ENCODE data around the gene HEYL. TPM values are rescaled to one million over a fixed set of nuclear protein-coding genes. Genes with fewer than 3 reads are reported as not detected.
A peak's percentile ranks its signal among the peaks of the same experiment; 100 is the strongest.

The HEYL gene
- total and polyA plus RNA-seq, 2 of the 8 experiments (the other 6 are each of a cell fraction or from before 2014, with no cell fraction given): 1.8 to 3.1 TPM

DNA sequence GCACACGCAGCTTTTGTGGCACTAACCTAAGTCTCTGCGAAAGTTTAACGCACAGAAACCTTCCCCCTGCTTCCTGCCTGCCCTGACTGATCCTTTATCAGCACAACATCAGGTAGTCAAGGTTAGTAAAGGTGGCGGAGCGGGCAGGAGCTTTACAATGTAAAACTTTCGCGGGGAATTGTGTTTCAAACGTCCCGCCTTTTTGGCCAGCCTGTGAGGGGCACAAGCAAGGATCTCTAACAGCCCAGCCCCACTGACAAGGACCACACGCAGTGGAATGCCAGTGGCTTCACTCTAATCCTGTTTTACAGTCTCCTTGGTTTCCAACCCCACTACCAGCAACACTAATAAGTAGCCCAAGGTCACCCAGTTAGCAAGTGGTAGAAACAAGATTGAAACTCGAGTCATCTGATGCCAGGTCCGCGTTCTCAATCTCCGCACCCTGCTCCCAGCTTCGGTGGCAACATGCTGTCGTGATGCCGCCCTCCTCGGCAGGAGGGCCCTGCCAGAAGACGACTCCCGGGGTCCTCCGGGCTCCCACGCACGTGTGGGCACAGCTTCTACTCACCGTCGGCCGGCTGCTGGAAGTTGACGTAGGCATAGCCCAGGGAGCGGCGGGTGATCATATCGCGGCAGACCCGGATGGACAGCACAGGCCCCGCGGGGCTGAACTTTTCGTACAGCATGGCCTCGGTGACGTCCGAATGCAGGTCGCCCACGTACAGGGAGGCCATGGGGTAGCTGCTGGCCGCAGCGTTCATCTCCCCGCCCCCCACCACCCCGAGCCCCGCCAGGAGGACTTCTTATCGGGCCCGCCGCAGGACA lies 64.0 kb downstream of the HEYL start:
- Histone ChIP-seq H3K4me1 (replicated peaks in 1 of 4; ENCODE audit: control insufficient read depth in 3 of 4, insufficient read depth in 4 of 4, low read length in 3 of 4) (peaks cover 0 to 19% (median 7%) of the 10 kb centered on the region in 4 experiments; a peak in 5 of 7 replicates), H2AK5ac (ENCODE audit: low read depth, low read length) (no peak overlapping the region), H3K4me2 (ENCODE audit: insufficient read depth in 1 of 2, low read depth in 2 of 2, low read length in 2 of 2) (peak overlapping the region; percentile 86 to 97), H3K9me3 (ENCODE audit: insufficient read depth in 2 of 2, low read depth in 1 of 2, low read length in 1 of 2) (no peaks in the 10 kb centered on the region), H2BK15ac (ENCODE audit: low read length) (no peak overlapping the region), H2BK20ac (ENCODE audit: low read length) (no peak overlapping the region), H2BK120ac (replicated peaks; ENCODE audit: low read depth, low read length) (no peak overlapping the region), H4K5ac (ENCODE audit: insufficient read length, low read depth, low read length) (no peak overlapping the region), H3K4me3 (ENCODE audit: extremely low read depth in 1 of 4, insufficient read depth in 2 of 4, low read depth in 3 of 4, low read length in 4 of 4) (peak overlapping the region; percentile 68 to 99 (median 73)), H3K79me1 (ENCODE audit: low read depth, low read length) (peaks cover 12% of the 10 kb centered on the region), H2AFZ (ENCODE audit: low read length) (no peak overlapping the region), H3K56ac (replicated peaks; ENCODE audit: insufficient read length, low read depth, low read length) (no peak overlapping the region), H4K91ac (replicated peaks; ENCODE audit: insufficient read length, low read length) (no peak overlapping the region), H3K14ac (ENCODE audit: insufficient read length) (no peak overlapping the region), H3K27me3 (replicated peaks in 1 of 4; ENCODE audit: control insufficient read depth in 3 of 4, extremely low read depth in 1 of 4, insufficient read depth in 3 of 4, low read length in 3 of 4) (no peaks in the 10 kb centered on the region), H3K27ac (ENCODE audit: low read depth, low read length) (no peak overlapping the region), H3K23ac (ENCODE audit: insufficient read length) (no peak overlapping the region), H2BK12ac (ENCODE audit: low read depth, low read length) (no peak overlapping the region), H3K9ac (replicated peaks in 1 of 4; ENCODE audit: extremely low read depth in 1 of 4, low read depth in 3 of 4, low read length in 3 of 4) (peak overlapping the region; percentile 48 to 97 (median 77)), H3K23me2 (ENCODE audit: low read depth, low read length) (peaks cover 15% of the 10 kb centered on the region), H3K18ac (ENCODE audit: extremely low read depth, low read length) (no peak overlapping the region), H3K36me3 (ENCODE audit: control insufficient read depth in 2 of 4, insufficient read depth in 4 of 4, low read length in 3 of 4) (peaks cover 23 to 49% (median 30%) of the 10 kb centered on the region in 4 experiments), H3K4ac (replicated peaks; ENCODE audit: insufficient read length, low read depth, low read length) (no peak overlapping the region), H2BK5ac (ENCODE audit: low read depth, low read length) (0 out of 2 replicates have a peak overlapping the region, but pooled peaks have one; percentile 18), H4K20me1 (replicated peaks in 1 of 2; ENCODE audit: control insufficient read depth in 1 of 2, insufficient read depth in 2 of 2, low read length in 2 of 2) (peaks cover 24 to 35% of the 10 kb centered on the region in 2 experiments), H4K8ac (ENCODE audit: extremely low read depth, insufficient read depth, low read length) (0 out of 2 replicates have a peak overlapping the region, but pooled peaks have one; percentile 63), H3K79me2 (ENCODE audit: control insufficient read depth in 1 of 2, insufficient read depth in 2 of 2, low read length in 2 of 2) (peaks cover 33 to 51% of the 10 kb centered on the region in 2 experiments)
- FAIRE-seq: no peak
- DNase-seq (ENCODE audit: low read depth in 1 of 2, low spot score in 2 of 2): no peak
- ChIA-PET CTCF (ENCODE audit: partially characterized antibody) (interaction anchor here (0.5 to 3.6 kb wide), 11 partner anchors 12 to 102 kb away, joined by 3 to 14 read pairs (median 4); partner anchors contain the start of gene HEYL), POLR2A (ENCODE audit: partially characterized antibody) (interaction anchor here (0.6 to 5.7 kb wide), 19 partner anchors 8 to 207 kb away, joined by 3 to 92 read pairs (median 3); partner anchors contain the start of gene PPIE)
- WGBS, 2 experiments (ENCODE audit: extremely low coverage in 1 of 2, insufficient coverage in 1 of 2, insufficient read length in 1 of 2, insufficient replicate concordance in 2 of 2, low coverage in 1 of 2, low lambda C conversion rate in 2 of 2, missing lambda C conversion rate in 1 of 2): 11% methylated on average over 32 of the region's 48 CpGs; no CpG with 5 or more reads in 1 of the 2 experiments
- TF ChIP-seq RXRA (IDR thresholded peaks at IDR 0.05; ENCODE audit: insufficient read depth, low read depth, low read length): no peak
- no peak for TF ChIP-seq SP2 (IDR thresholded peaks at IDR 0.05; ENCODE audit: low read length)
- no peak for TF ChIP-seq SIRT6 (IDR thresholded peaks at IDR 0.05; ENCODE audit: low read length)
- TF ChIP-seq CTBP2 (IDR thresholded peaks at IDR 0.05; ENCODE audit: borderline replicate concordance, insufficient read depth, insufficient read length, low read length): no peak
- TF ChIP-seq, protein P1, sequence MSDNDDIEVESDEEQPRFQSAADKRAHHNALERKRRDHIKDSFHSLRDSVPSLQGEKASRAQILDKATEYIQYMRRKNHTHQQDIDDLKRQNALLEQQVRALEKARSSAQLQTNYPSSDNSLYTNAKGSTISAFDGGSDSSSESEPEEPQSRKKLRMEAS (IDR thresholded peaks at IDR 0.05): no peak
- no peak for TF ChIP-seq HDAC6 (IDR thresholded peaks at IDR 0.05; ENCODE audit: low read depth, low read length)
- TF ChIP-seq SP1 (IDR thresholded peaks at IDR 0.05; ENCODE audit: low read depth, low read length): no peak
- TF ChIP-seq, protein P2, sequence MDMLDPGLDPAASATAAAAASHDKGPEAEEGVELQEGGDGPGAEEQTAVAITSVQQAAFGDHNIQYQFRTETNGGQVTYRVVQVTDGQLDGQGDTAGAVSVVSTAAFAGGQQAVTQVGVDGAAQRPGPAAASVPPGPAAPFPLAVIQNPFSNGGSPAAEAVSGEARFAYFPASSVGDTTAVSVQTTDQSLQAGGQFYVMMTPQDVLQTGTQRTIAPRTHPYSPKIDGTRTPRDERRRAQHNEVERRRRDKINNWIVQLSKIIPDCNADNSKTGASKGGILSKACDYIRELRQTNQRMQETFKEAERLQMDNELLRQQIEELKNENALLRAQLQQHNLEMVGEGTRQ (IDR thresholded peaks at IDR 0.05; ENCODE audit: low read length): no peak
- TF ChIP-seq BACH1 (IDR thresholded peaks at IDR 0.05; ENCODE audit: low read length): no peak
